HG03378 (cell line): ENCODE data around the gene RESP18.
A peak's percentile ranks its signal among the peaks of the same experiment; 100 is the strongest.
"Not testable (repeated sequence)": the region's sequence is repeated elsewhere in the genome, so short reads cannot be mapped to it uniquely, and the experiment has no call there.

Experiments
- ATAC-seq: cut with Tn5 transposase; IDR thresholded peaks from one replicate; pipeline ENCODE4 v1.9.1; 2021; ENCODE audit warnings: mild to moderate bottlenecking, moderate library complexity; ENCODE audit not compliant: unreplicated experiment

Gene RESP18

DNA sequence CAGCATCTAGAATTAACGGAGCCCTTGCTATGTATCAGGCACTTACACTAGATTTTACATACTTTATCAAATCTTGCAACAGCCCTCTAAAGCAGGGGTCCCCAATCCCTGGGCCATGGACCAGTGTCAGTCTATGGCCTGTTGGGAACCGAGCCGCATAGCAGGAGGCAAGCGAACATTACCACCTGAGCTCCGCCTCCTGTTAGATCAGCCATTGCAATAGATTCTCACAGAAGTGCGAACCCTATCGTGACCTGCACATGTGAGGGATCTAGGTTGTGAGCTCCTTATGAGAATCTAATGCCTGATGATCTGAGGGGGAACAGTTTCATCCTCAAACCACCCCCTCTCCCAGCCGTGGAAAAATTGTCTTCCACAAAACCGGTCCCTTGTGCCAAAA is 39.9 kb downstream of the RESP18 start:
- no peak for ATAC-seq

DNA sequence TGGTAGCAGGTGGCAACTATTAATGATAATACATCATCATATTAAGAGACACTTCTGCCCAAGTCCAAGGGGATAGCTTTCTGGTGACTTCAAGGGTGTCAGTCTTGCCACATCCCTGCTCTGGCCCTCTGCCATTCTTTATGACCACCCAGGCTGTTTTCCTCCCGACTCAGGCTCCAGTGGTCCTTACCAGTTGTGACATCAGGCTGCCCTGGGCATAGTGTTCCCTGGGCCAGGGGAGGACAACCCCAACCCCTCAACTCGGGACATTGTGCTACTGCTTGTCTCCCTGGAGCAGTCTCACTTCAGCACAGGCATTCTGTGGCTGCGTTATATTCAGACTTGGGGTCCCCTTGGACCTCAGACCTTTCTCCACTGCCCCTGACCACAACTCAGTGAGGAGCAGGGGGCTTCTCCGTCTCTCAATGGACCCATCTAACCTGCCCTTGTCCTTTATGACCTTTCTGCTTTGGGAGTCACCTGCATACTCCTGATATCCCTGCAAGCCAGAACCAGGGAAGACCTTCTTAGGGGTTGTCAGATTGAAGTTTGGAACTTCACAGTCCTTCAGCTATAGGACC is 40.5 kb downstream of the RESP18 start:
- ATAC-seq, result no peak

DNA sequence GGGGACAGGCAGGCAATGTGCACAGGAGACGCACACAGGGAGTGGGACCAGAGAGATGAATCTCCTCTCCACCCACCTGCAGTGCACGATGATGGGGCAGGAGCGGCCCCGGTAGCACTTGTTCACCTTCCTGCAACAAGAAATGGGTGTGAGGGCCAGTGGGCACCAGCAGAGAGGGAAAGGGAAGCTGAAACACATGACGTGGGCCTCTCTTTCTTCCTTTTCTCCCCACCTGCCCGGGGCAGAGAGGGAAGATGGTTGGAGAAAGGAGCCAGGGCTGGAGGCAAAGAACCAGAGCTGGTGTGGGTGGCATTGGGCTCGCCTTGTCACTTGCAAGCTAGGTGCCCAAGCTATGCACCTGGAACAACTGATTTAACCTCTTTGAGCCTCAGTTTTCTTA is 41.1 kb downstream of the RESP18 start:
- ATAC-seq, result no peak

DNA sequence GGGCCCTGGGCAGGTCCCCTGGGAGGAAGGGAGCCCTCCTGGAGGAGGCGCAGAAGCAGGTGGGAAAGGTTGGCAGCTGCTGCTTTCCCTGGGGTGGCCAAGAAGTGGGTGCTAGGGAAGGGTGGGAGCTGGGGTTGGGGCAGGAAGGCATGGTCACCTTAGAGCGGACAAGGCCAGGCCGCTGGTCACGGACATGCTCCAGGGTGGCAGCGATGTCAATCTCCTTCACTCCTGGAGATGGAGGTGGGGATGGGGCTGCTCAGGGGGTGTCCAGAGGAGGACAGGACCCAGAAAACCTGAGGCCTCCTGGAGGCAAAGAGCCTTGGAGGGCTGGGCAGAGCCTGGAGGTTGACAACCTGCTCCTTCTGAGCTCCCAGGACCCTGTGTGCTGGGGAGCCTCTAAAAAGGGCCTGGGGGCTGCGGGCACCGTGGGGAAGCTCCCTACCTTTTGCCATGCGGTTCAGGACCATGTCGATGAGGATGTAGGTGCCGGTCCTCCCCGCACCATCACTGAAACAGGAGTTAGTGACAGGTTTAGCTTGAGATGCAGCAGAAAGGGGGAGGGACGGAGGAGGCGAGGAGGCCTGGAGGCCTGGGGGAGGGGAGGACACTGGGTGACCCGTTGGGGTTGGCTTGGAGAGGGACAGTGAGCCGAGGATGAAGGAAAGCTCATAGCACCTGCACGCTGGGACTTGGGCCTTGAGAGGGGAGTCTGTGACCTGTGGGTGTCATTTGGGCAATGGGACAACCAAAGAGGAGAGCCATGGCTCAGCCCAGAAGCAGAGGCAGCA is 42.0 kb downstream of the RESP18 start:
- ATAC-seq, result no peak

DNA sequence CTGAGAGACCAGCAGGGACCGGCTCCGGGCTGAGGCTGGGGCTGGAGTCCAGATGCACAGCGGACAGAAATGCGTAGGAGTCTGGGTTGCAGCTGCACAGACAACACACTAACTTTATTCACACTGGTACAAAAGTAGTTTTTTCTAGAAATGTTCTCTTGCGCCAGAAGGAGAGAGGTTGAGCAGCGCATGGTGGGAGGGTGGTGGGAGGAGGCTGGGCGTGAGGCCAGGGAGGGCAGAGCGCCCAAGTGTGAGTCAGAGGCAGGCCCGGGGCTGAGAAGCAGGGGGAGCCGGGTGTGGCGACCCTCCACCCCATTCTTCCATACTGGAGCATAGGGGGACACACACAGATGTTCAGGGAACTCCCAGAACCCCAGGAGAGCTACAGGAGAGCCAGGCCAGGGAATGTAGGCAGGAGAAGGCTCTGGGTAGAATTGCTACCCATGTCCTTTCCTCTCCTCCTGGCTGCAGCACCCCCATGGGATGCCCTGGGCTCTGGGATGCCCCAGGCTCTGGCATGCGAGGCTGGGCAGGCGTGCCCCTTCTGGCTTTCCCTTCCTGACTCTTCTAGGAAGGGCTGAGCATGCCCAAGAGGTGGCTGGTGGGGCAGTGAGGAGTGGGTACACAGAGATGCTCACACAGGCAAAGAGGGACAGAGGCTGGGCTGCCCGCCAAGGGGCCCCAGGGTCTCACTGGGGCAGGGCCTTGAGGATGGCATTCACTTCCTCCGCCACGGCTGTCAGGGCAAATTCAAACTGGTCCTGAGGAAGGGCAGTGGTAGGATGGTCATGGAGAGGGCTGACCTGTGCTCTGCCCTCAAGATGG is 42.8 kb downstream of the RESP18 start:
- no peak for ATAC-seq

DNA sequence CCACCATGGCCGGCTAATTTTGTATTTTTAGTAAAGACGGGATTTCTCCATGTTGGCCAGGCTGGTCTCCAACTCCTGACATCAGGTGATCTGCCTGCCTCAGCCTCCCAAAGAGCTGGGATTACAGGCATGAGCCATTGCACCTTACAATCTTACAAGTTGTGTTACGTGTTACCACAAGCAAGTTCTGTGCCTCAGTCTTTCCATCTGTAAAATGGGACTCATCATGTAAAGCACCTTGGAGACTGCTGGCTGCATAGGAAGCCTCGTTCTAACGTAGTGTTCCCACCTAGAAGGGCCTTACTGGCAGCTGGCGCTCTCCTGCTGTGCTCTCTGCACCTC is 43.4 kb downstream of the RESP18 start:
- no peak for ATAC-seq

DNA sequence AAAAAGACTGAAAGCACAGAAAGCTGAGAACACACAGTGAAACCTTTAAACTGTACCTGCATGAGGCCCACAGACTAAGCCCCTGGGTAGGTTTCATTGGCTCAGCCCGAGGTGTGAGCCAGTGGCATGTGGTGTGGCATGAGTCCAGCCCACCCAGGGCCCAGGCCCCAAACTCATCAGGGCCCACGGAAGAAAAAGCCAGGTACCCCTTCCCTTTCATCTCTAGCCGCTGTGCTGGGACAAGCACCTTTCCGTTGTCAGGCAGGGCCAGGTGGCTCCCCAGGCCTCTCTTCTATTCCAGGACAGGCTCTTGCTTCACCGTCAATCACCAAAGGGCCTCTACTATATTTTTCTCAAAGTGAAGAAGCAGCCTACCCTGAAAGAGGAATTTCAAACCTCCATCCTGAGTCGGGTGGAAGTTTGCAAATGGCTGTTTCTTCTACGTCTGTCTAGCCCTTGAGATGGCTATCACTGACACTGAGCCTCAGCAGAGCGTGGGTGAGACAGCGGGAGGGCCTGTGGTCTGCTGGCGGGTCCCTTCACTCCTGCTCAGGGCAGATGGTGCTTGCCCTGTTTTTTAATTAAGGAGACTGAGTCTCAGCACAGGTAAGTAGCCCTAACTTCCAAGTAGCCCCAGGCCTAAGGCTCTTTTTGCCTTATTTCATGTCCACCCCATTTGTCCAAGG is 44.8 kb downstream of the RESP18 start:
- ATAC-seq, result no peak

DNA sequence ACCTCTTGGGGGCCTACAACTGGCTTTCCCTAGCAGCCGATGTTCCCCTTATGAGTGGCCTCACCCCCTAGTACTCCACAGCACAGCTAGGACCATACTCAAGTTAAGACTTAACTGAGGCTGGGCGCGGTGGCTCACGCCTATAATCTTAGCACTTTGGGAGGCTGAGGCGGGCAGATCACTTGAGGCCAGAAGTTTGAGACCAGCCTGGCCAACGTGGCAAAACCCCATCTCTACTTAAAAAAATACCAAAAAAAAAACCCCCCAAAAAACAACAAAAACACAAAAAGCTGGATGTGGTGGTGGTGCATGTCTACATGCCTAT is 45.5 kb downstream of the RESP18 start:
- not testable (repeated sequence) for ATAC-seq

DNA sequence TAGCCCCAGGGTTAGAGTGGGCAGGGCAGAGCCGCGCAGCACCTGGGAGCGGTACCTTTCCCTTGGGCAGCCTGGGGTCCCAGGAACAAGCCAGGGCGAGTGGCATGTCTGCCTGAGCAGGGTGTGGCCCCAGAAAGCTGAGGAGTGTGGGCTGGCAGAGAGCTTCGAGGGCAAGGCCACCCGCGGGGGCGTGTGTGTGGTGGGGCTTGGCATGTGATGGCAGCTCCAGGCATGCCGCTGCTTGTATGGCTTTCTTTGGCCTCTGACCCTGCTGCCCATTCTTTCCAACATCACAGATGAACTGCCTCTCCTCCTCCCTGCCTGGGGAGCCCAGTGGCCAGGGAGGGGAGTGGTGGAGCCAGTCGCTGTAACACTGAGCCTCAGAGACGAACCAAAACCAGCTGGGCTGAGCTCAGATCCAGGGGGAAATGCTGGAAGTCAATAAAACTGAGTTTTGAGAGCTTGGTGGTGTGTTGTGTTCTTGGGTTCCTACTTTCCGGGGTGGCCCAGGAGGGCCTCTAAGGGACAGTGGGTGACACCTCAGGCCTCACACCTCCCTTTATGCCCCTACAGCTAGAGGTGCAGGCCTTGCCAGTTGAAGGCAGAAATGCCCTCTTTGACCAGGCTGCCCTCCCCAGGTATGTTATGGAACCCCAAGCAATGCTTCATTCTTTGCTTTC is 46.0 kb downstream of the RESP18 start:
- no peak for ATAC-seq

DNA sequence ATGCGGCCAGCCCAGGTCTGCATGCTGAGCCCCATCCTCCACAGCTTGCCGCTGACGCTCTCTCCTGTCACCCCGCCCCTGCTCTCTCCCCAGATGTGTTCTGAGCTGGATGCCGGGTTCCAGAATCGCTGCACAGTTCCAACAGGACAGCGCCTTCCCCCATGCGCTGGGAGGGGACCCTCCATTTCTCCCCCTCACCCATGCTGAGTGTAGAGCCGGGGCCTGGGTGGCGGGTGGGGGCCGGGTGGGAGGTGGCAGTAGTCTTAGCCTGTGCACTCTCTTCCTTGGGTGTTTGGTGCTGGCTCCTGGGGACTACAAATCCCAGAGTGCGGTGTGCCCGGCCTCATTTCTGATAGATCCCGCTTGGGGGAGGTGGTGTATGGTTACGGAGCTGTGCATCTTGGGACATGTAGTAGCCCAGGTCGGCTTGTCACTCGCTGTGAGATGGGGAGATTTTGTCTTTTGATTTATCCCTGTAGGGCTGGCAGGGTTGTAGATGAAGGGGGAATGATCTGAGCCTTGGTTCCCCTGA is 46.6 kb downstream of the RESP18 start:
- ATAC-seq, result no peak

DNA sequence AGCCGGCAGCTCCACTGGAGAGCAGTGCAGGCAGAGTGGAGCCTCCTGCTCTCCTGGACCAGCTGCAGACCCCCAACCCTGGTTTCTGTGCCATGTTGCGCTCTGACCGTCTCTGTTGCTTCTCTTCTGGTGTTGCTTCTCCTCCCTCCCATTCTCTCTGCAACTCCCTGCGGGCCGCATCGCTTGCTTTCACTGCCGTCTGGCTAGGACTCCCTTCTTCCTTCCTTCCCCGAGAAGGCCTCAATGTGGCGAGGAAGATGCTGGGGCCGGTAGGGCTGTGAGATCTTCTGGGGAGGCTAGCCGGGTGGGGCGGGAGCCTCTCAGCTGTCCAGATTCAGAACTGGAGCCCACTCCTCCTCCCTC is 47.2 kb downstream of the RESP18 start:
- ATAC-seq, result no peak

DNA sequence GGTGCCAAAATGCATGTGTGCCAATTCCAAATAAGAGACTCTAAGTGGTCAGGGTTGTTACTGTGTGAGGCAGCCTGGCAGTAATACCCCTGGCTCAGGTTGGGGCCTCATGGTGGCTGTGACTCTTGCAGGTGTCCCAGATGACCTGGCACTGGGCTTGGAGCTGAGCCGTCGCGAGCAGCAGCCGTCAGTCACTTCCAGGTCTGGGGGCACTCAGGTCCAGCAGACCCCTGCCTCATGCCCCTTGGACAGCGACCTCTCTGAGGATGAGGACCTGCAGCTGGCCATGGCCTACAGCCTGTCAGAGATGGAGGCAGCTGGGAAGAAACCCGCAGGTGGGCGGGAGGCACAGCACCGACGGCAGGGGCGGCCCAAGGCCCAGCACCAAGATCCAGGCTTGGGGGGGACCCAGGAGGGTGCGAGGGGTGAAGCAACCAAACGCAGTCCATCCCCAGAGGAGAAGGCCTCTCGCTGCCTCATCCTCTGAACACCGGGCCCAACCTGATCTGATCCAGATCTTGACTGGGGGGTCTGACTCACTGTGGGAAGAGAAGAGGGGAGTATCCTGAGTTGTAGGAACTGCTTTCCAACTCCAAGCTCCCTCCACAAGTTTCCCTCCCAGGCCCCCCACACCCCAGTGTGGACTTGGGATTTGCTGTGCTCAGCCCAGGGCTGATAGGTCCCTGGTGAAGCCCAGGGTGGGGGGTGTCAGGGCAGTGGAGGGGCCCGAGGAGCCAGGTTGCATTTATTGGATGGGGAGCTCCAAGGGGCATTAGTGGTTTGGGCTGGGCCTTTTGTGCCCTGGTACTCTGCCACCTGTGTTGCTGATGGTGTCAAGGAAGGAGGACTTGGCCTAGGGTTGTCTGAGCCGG is 47.8 kb downstream of the RESP18 start:
- ATAC-seq, result no peak

DNA sequence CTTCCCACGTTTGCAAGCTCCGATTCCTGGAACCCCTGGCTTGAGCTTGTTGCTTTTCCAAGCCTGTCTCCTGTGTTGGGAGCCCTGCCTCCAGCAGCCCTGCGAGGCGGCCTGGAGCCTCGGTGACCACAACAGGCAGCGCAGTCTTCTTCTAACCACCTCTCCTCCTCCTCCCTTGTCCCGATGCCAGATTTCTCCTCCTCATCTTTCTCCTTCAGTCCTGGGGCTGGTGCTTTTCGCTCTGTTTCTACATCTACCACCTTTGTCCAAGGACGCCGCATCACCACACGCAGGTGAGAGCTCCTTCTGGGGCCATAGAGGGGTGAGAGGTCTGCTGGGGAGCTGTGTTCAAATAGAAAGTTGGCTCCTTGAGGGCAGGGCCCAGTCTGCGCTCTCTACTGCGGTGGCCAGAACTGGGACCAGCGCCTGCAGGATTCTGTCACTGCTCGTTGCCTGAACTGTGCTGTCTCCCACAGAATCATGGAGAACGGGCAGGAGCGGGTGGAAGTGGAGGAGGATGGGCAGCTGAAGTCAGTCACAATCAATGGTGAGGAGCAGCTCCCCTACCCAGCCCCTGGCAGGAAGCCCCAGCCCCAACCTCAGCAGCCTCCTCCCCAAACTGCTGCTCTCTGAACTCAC is 49.5 kb downstream of the RESP18 start:
- no peak for ATAC-seq

DNA sequence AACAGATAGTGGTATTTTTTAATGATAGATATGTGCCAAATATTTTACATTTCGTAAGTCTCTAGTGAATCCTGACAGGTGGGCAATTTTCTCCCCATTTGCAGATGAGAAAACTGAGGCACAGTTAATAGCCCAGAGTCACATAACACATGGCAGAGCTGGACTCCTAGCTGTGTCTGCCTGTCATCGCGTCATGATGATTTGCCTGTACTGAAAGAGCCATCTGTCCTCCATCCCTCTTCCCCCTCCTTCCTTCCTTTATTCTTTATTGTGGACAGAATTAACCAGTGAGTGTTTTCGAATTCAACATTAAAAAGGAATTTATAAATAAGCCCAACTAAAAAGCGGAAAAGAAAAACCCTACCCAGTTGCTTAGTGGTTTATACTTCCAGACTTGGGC is 50.2 kb downstream of the RESP18 start:
- ATAC-seq, result no peak

DNA sequence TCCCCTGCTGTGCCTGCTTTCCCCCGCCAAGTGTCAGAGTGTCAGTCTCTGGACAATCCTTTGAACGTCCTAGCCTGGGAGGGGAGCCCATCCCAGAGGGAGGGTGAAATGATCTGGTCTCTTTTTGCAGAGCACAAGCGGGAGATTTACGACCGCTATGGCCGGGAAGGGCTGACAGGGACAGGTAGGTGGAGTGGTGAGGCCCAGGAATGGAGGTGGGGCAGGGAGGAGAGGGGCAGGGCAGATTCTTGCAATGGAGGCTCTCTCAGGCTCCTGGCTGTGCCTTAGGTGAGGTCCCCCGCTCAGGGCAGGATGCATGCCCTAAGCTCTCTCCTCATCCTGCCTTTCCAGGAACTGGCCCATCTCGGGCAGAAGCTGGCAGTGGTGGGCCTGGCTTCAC is 51.0 kb downstream of the RESP18 start:
- ATAC-seq, result no peak

DNA sequence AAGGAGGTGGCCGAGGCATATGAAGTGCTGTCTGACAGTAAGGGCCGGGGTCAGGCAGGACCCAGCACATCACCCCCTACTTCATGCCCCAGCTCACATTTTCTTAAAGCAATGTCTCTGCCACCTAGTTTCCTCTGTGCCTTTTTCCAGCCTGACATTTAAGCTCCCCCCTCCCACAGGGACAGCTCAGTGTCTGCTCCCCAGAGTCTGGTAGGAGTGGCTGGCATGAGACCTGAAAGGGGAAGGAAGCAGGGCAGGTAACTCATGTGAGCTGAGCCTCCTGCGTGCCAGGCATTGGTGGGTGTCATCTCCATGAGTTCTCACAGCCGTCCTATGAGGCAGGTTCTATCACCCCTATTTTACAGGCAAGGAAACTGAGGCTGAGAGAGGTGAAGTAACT is 51.9 kb downstream of the RESP18 start:
- ATAC-seq, result no peak

DNA sequence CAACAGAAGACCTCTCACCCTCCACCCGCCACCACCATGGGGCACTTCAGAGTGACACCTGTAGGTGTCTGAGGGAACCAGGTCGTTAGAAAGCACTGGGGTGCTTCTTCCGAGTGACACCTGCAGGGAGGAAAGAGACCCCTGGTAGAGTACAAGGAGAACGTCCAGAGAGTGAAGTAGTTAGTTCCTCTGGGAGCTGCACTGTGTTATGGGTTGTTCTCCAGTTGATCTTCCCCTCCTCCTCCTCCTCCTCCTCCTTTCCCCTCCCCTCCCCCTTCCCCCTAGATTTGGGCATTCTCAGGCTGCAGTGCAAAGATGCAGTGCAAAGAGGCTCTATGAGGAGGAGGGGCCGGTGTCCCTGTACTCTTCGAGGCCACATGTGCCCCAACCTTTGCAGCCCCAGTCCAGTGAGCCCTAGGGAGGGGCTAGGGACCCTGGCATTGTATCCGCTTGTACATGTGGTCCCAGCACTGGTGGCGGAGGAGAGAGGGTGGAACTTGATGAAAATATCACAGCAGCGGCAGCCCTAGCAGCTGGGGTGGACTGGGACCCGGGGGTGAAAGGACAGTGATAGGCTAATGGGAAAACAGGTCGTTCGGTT is 52.5 kb downstream of the RESP18 start:
- no peak for ATAC-seq

DNA sequence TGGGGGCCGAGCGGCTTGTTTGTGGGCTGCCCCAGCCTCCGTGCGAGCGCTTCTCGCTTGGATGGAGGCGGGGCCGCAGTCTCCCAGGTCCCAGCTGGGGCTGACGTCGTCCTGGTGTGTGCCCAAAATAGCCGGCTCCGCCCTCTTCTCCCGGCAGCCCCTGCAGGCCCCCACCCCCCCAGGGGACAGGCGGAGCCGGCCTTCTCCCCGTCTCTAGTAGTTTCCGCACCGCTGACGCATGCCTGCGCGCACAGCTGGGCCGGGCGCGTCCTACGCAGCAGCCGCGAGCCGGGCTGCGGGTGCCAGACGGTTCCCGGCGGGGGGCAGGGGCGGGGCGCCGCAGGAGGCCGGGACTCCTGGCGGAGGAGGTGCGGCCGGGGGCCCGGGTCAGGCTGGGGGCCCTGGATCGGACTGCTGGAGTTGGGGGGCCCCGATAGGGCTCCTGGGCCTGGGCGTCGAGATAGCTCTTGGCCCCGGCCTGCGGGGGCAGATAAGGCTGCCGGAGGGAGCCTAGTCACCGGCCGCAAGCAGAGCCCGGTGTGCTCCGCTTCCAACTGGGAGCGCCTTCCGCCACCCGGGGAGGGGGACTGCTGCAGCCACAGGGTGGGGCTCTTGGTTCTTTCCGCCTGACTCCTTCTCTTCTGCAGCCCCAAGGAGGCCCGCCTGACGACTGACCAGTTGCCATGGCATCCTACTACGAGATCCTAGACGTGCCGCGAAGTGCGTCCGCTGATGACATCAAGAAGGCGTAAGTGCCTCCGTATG is 53.2 kb downstream of the RESP18 start, which contains the start of gene DNAJB2:
Gene DNAJB2, plus strand, starts transcription at position 216 of the 765 bp plus-strand sequence. Its CDS starts 468 bp downstream, at position 684.
- peak; percentile 75 for ATAC-seq
